B cell (primary cell): ENCODE data around the gene ZNF268.

ENCODE experiments used
- CTCF ChIP-seq: fragments of 200-600 bp; IDR thresholded peaks from one replicate; pipeline ENCODE4 v1.8.0; 2022; ENCODE audit warnings: antibody characterized with exemption, mild to moderate bottlenecking
- EZH2 ChIP-seq: IDR thresholded peaks from 2 replicates; pipeline ENCODE4 v1.6.1; 2012; ENCODE audit warnings: borderline replicate concordance, low read depth, mild to moderate bottlenecking, moderate library complexity, low read length; ENCODE audit not compliant: insufficient read depth, poor library complexity, severe bottlenecking

GRCh38 chr12:133236556-133236955 is 55.3 kb downstream of the ZNF268 start:
- no peak for TF ChIP-seq EZH2
- no peak for TF ChIP-seq CTCF
